ENCODE measurements around the gene FAM13A. TPM values are rescaled to one million over a fixed set of nuclear protein-coding genes. Genes with fewer than 3 reads are reported as not detected.

Gene FAM13A
- total and polyA plus RNA-seq, 2 donors (not counting 3 experiments of a cell fraction or from before 2014, with no cell fraction given) = 3.3 to 10.5 TPM

DNA sequence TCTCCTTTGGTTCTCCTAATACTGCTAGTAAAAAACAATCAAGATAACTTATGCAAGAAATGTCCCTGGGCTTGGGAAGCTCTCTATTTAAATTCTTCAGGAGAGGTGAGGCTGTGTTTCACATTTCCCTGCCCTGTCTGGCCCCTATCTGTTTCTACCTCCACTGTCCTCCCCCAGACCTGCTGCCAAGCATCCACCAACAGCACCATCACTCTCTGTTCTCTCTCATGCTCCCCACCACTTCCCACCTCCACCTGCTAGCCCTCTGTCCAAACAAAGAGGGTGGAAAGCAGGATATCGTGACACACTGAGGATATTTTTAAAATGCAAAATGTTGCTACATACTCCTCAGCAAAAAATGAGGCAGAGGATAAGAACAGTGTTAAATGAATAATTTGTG is 271.0 kb downstream of the FAM13A start:
- Histone ChIP-seq H3K9ac (replicated peaks; ENCODE audit: extremely low read depth, insufficient read depth, low read length) (no peak overlapping the region), H2AFZ (ENCODE audit: low read depth, low read length) (no peak overlapping the region), H3K9me1 (replicated peaks; ENCODE audit: control insufficient read depth, extremely low read depth, insufficient read depth, low read length) (no peaks in the 10 kb centered on the region), H3K9me3 (replicated peaks; ENCODE audit: control insufficient read depth, insufficient read depth, low read length) (no peaks in the 10 kb centered on the region), H3K79me2 (ENCODE audit: control insufficient read depth, insufficient read depth, low read length) (no peaks in the 10 kb centered on the region), H3K27me3 (ENCODE audit: control insufficient read depth in 2 of 2, insufficient read depth in 2 of 2, low read length in 2 of 2) (no peaks in the 10 kb centered on the region), H3K4me3 (replicated peaks in 1 of 3; ENCODE audit: insufficient read depth in 1 of 3, low read depth in 1 of 3, low read length in 3 of 3) (no peak overlapping the region), H3K4me2 (ENCODE audit: insufficient read depth, low read length) (no peak overlapping the region), H3K27ac (ENCODE audit: insufficient read depth, low read depth, low read length) (no peak overlapping the region), H3K4me1 (ENCODE audit: control insufficient read depth, extremely low read depth, insufficient read depth, low read length) (no peaks in the 10 kb centered on the region), H4K20me1 (replicated peaks; ENCODE audit: control insufficient read depth, extremely low read depth, insufficient read depth, low read length) (no peaks in the 10 kb centered on the region), H3K36me3 (ENCODE audit: control insufficient read depth in 2 of 2, extremely low read depth in 1 of 2, insufficient read depth in 2 of 2, low read length in 2 of 2) (peaks cover 0 to 3% of the 10 kb centered on the region in 2 experiments)
- BruUV-seq (replicated peaks) = no TSS peak
- dilution Hi-C loops (cut with MboI; ENCODE audit: extremely low pct_ligation_motif_present, low sequenced_read_pairs) (no loop called here), intact Hi-C loops (cut with micrococcal nuclease) (no loop called here)
- no peak for TF ChIP-seq POLR2AphosphoS5 (IDR thresholded peaks at IDR 0.05; ENCODE audit: insufficient read depth, low read depth, low read length)
- TF ChIP-seq JUN (IDR thresholded peaks at IDR 0.05; ENCODE audit: borderline replicate concordance, insufficient read depth, insufficient read length, low read depth) = no peak
- no peak for TF ChIP-seq MYC (IDR thresholded peaks at IDR 0.05; ENCODE audit: low read depth, low read length)
- no peak for TF ChIP-seq FOS (IDR thresholded peaks at IDR 0.05; ENCODE audit: borderline replicate concordance, insufficient read depth, low read length)
- no peak for TF ChIP-seq EZH2 (IDR thresholded peaks at IDR 0.05; ENCODE audit: borderline replicate concordance, low read depth, low read length, severe bottlenecking)
- ChIA-PET CTCF (interaction anchor here (1.0 to 2.0 kb wide), 3 partner anchors 80 to 247 kb away, joined by 3 to 6 read pairs (median 4); no protein-coding TSS in a partner anchor), POLR2A (no interaction called here)
- FAIRE-seq (no peak), DNase-seq (ENCODE audit: low read depth, low spot score) (no peak)

DNA sequence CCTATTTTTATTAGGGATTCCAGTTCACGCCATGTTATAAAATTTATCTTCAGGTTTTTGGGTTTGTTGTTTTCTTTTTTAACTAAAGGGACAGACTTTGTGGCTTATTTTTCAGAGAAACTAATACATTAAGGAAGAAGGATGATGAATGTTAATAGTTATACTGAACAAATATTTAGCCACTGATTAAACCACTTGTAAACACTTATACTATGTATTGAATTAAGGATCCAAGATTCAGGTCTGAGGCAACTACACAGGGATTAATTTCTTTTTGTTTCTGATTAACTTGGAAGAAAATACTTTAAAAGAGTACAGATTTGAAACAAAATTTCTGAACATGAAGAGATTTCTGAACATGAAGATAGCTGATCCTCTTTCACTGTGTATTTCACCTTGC is 276.6 kb downstream of the FAM13A start:
- DNase-seq (ENCODE audit: low read depth, low spot score) = no peak
- Histone ChIP-seq H3K4me3 (replicated peaks in 1 of 3; ENCODE audit: insufficient read depth in 1 of 3, low read depth in 1 of 3, low read length in 3 of 3) (no peak overlapping the region), H3K4me1 (ENCODE audit: control insufficient read depth, extremely low read depth, insufficient read depth, low read length) (peaks cover 13% of the 10 kb centered on the region), H3K27me3 (ENCODE audit: control insufficient read depth in 2 of 2, insufficient read depth in 2 of 2, low read length in 2 of 2) (no peaks in the 10 kb centered on the region), H3K9me3 (replicated peaks; ENCODE audit: control insufficient read depth, insufficient read depth, low read length) (no peaks in the 10 kb centered on the region), H3K9me1 (replicated peaks; ENCODE audit: control insufficient read depth, extremely low read depth, insufficient read depth, low read length) (no peaks in the 10 kb centered on the region), H3K4me2 (ENCODE audit: insufficient read depth, low read length) (no peak overlapping the region), H4K20me1 (replicated peaks; ENCODE audit: control insufficient read depth, extremely low read depth, insufficient read depth, low read length) (no peaks in the 10 kb centered on the region), H2AFZ (ENCODE audit: low read depth, low read length) (no peak overlapping the region), H3K79me2 (ENCODE audit: control insufficient read depth, insufficient read depth, low read length) (no peaks in the 10 kb centered on the region), H3K9ac (replicated peaks; ENCODE audit: extremely low read depth, insufficient read depth, low read length) (no peak overlapping the region), H3K27ac (ENCODE audit: insufficient read depth, low read depth, low read length) (no peak overlapping the region), H3K36me3 (ENCODE audit: control insufficient read depth in 2 of 2, extremely low read depth in 1 of 2, insufficient read depth in 2 of 2, low read length in 2 of 2) (no peaks in the 10 kb centered on the region)
- no peak for FAIRE-seq
- CTCF ChIA-PET = interaction anchor here (0.6 to 2.6 kb wide), 6 partner anchors 11 to 80 kb away, joined by 3 to 7 read pairs (median 4); no protein-coding TSS in a partner anchor
- intact Hi-C loops (cut with micrococcal nuclease) (no loop called here), dilution Hi-C loops (cut with MboI; ENCODE audit: extremely low pct_ligation_motif_present, low sequenced_read_pairs) (no loop called here)
- POLR2A ChIA-PET = no interaction called here
- no TSS peak for BruUV-seq (replicated peaks)
- TF ChIP-seq FOS (IDR thresholded peaks at IDR 0.05; ENCODE audit: borderline replicate concordance, insufficient read depth, low read length) (no peak), POLR2A (IDR thresholded peaks at IDR 0.05; ENCODE audit: low read depth, low read length) (no peak)
